ENCODE data around the gene KCNH1. TPM values are rescaled to one million over a fixed set of nuclear protein-coding genes. Genes with fewer than 3 reads are reported as not detected.

KCNH1 gene
- total and polyA plus RNA-seq, 2 of the 4 experiments (the other 2 are of a cell fraction): 0.27 to 0.54 TPM

GRCh38 chr1:210794445-210794844 is 339.5 kb downstream of the KCNH1 start:
- H3K9ac ChIP-seq (ENCODE audit: low read depth, low read length): no peak overlapping the region
- no peak overlapping the region for H3K4ac ChIP-seq (ENCODE audit: low read depth, low read length)
- H2AK5ac ChIP-seq (ENCODE audit: low read depth, low read length): no peak overlapping the region
- H3K9me3 ChIP-seq (ENCODE audit: control insufficient read depth, insufficient read depth, low read length): no peaks in the 10 kb centered on the region
- DNase-seq: no peak
- no peak overlapping the region for H2BK15ac ChIP-seq (ENCODE audit: low read depth, low read length)
- no peaks in the 10 kb centered on the region; a peak in 1 of 4 replicates for H3K79me1 ChIP-seq (ENCODE audit: low read depth in 1 of 2, low read length in 2 of 2)
- no peak overlapping the region for H3K56ac ChIP-seq (ENCODE audit: extremely low read depth, insufficient read depth, low read length)
- no peak overlapping the region for H2AFZ ChIP-seq (replicated peaks; ENCODE audit: low read length, poor library complexity)
- dilution Hi-C loops (cut with HindIII; ENCODE audit: low sequenced_read_pairs, unreplicated experiment): no loop called here
- TF ChIP-seq NFE2L2 (IDR thresholded peaks at IDR 0.05; ENCODE audit: low read depth, low read length) (no peak), BHLHE40 (IDR thresholded peaks at IDR 0.05; ENCODE audit: low read depth, low read length) (no peak), CEBPB (IDR thresholded peaks at IDR 0.05; ENCODE audit: low read depth, low read length) (no peak), MXI1 (IDR thresholded peaks at IDR 0.05; ENCODE audit: borderline replicate concordance, low read depth, low read length) (no peak), CHD1 (IDR thresholded peaks at IDR 0.05; ENCODE audit: low read depth, low read length) (no peak), CTCF (conservative IDR thresholded peaks at IDR 0.05; ENCODE audit: low read depth, low read length) (no peak), MAZ (IDR thresholded peaks at IDR 0.05; ENCODE audit: borderline replicate concordance, low read depth, low read length) (no peak), SMC3 (IDR thresholded peaks at IDR 0.05; ENCODE audit: low read depth, low read length) (no peak)
- TF ChIP-seq, protein P1, sequence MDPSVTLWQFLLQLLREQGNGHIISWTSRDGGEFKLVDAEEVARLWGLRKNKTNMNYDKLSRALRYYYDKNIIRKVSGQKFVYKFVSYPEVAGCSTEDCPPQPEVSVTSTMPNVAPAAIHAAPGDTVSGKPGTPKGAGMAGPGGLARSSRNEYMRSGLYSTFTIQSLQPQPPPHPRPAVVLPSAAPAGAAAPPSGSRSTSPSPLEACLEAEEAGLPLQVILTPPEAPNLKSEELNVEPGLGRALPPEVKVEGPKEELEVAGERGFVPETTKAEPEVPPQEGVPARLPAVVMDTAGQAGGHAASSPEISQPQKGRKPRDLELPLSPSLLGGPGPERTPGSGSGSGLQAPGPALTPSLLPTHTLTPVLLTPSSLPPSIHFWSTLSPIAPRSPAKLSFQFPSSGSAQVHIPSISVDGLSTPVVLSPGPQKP (IDR thresholded peaks at IDR 0.05; ENCODE audit: borderline replicate concordance, low read depth, low read length): no peak
- no peak overlapping the region for H3K18ac ChIP-seq (ENCODE audit: low read depth, low read length)
- no peak overlapping the region for H2BK120ac ChIP-seq (ENCODE audit: low read depth, low read length)
- H4K91ac ChIP-seq (ENCODE audit: insufficient read depth, low read depth, low read length): no peak overlapping the region
- in situ Hi-C loops (cut with MboI; ENCODE audit: low sequenced_read_pairs): no loop called here
- H3K23ac ChIP-seq (ENCODE audit: low read depth, low read length): no peak overlapping the region
- H3K36me3 ChIP-seq (ENCODE audit: control insufficient read depth, insufficient read depth, low read length): no peaks in the 10 kb centered on the region
- H3K9me1 ChIP-seq (ENCODE audit: insufficient read depth, low read length): no peaks in the 10 kb centered on the region
- WGBS, 2 experiments (ENCODE audit: extremely low coverage in 2 of 2, insufficient read length in 1 of 2): no CpG with 5 or more reads among the region's 1 CpG
- H2BK20ac ChIP-seq (ENCODE audit: low read depth, low read length): no peak overlapping the region
- intact Hi-C loops (cut with micrococcal nuclease): no loop called here
- H3K14ac ChIP-seq (replicated peaks; ENCODE audit: low read depth, low read length): no peak overlapping the region
- no peaks in the 10 kb centered on the region for H4K20me1 ChIP-seq (ENCODE audit: insufficient read depth, low read length)
- H4K8ac ChIP-seq (ENCODE audit: low read depth in 2 of 2, low read length in 2 of 2): no peak overlapping the region
- ChIA-PET POLR2A (ENCODE audit: unreplicated experiment) (interaction anchor here (0.6 kb wide), 1 partner anchor 11 kb away, joined by 3 read pairs; no protein-coding TSS in a partner anchor), CTCF (no interaction called here)
- H2BK5ac ChIP-seq (ENCODE audit: low read depth, low read length, poor library complexity, severe bottlenecking): no peak overlapping the region
- no peak overlapping the region for H3K4me3 ChIP-seq (ENCODE audit: insufficient read depth, low read depth, low read length)
- H3K27me3 ChIP-seq (ENCODE audit: control insufficient read depth, insufficient read depth, low read length): no peaks in the 10 kb centered on the region
- no peak overlapping the region for H3K27ac ChIP-seq (ENCODE audit: insufficient read depth, low read length)
- BruUV-seq (replicated peaks): no TSS peak
- no peak overlapping the region for H3K4me2 ChIP-seq (ENCODE audit: low read depth, low read length)
- no peak overlapping the region for H2AK9ac ChIP-seq (replicated peaks; ENCODE audit: low read depth, low read length, poor library complexity)
- no peaks in the 10 kb centered on the region for H3K4me1 ChIP-seq (ENCODE audit: control insufficient read depth, insufficient read depth, low read length)
- no peak overlapping the region for H4K5ac ChIP-seq (ENCODE audit: low read depth, low read length)
- ATAC-seq (ENCODE audit: low read depth): no peak
